Left lung (tissue), 10 donors: ENCODE measurements around the gene BIRC7. TPM values are rescaled to one million over a fixed set of nuclear protein-coding genes. Genes with fewer than 3 reads are reported as not detected.
"Not testable (repeated sequence)": the region's sequence is repeated elsewhere in the genome, so short reads cannot be mapped to it uniquely, and the experiment has no call there.

Experiments used
- ATAC-seq: fragments of 200-7000 bp; cut with Tn5 transposase; one replicate; pipeline ENCODE4 v1.9.1; 2020; ENCODE audit warnings: moderate library complexity
- DNase-seq, 4 donors: peaks; one replicate each; pipeline ENCODE4 v3.0.0-alpha.2; 2013 to 2020
- H3K27ac ChIP-seq, 2 donors: fragments of 200-600 bp; sonication (generic) in 1 of 2; one replicate each; pipeline versions ENCODE4 v1.5.0 to v1.8.0; 2020 to 2021
- H3K27me3 ChIP-seq, 2 donors: fragments of 200-600 bp; sonication (generic) in 1 of 2; one replicate each; pipeline versions ENCODE4 v1.5.0 to v1.8.0; 2020 to 2021
- H3K36me3 ChIP-seq, 2 donors: fragments of 200-600 bp; sonication (generic) in 1 of 2; one replicate each; pipeline versions ENCODE4 v1.5.0 to v1.8.0; 2020 to 2021
- H3K4me1 ChIP-seq, 2 donors: fragments of 200-600 bp; one replicate each; pipeline ENCODE4 v1.8.0; 2021
- H3K4me3 ChIP-seq, 2 donors: fragments of 200-600 bp; sonication (generic) in 1 of 2; one replicate each; pipeline versions ENCODE4 v1.5.0 to v1.8.0; 2020 to 2021; ENCODE audit warnings: mild to moderate bottlenecking in 1 of 2
- H3K9me3 ChIP-seq, 2 donors: fragments of 200-600 bp; sonication (generic) in 1 of 2; one replicate each; pipeline versions ENCODE4 v1.5.0 to v1.8.0; 2020 to 2021
- intact Hi-C, 2 donors: fragments of 100-400 bp; cut with DNase I; formaldehyde crosslinking; loops; one replicate each; pipeline versions ENCODE4 v1.11.2 to v1.14.2; 2022
- polyA plus RNA-seq, 6 donors: library from polyadenylated mRNA; unstranded; fragments of 120-200 nt; gene quantifications; one replicate each; pipeline ENCODE4 v1.2.1, GENCODE V29; 2013; ENCODE audit not compliant: insufficient read length in 6 of 6
- total RNA-seq, 2 donors: library from RNA; stranded (reverse); fragmentation: NEBNext Ultra II Directional; extraction: Animal tissue kit (Norgen Biotek cat#: 25700); gene quantifications; one replicate each; pipeline ENCODE4 v1.2.1, GENCODE V29; 2021
- TF ChIP-seq, protein P1 (sequence below), 2 donors: fragments of 200-600 bp; sonication (generic) in 1 of 2; IDR thresholded peaks; one replicate each; pipeline versions ENCODE4 v1.5.0 to v1.8.0; 2021; ENCODE audit warnings: antibody characterized with exemption in 2 of 2
- donor health status: DM: no; HTN: yes; CAD: no.
- donor health status: DM: no; HTN: no; CAD: no.

The BIRC7 gene
- total and polyA plus RNA-seq, 8 donors, result 0.24 to 0.64 (median 0.42) TPM; not detected in 4

DNA sequence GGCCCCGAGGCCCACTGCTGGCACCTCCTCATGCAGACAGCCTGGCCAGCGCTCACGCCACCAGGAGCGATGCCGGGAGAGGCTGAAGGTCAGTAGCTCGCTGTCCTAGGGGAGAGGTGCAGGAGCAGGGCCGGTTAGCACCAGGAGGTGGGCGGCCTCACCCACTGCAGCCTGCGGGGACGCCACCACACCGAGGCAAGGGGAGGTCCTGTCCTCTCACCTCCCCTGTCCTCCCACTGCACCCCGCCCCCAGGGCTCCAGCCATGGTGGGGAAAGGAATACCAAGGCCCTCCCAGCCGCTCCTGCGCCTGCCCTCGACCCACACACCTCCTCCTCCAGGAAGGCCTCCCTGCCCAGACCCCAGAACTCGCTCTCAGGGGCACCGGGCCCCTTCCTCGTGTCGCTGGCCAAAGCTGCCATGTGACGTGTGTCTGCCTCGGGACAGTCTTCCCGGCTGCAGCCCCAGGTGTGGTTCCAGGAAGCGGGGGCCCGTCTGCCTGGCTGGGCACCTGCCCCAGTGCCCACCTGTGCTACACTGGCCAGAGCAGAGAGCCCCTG is 12.0 kb downstream of the BIRC7 start:
- H3K36me3 ChIP-seq, result no peaks in the 10 kb centered on the region
- DNase-seq, result no peak
- no peak overlapping the region for H3K4me3 ChIP-seq
- peaks cover 12 to 96% of the 10 kb centered on the region in 2 donors for H3K27me3 ChIP-seq
- no peaks in the 10 kb centered on the region for H3K4me1 ChIP-seq
- no peak overlapping the region for H3K27ac ChIP-seq
- intact Hi-C loops, result no loop called here
- H3K9me3 ChIP-seq, result no peaks in the 10 kb centered on the region
- no peak for ATAC-seq
- TF ChIP-seq, protein P1, sequence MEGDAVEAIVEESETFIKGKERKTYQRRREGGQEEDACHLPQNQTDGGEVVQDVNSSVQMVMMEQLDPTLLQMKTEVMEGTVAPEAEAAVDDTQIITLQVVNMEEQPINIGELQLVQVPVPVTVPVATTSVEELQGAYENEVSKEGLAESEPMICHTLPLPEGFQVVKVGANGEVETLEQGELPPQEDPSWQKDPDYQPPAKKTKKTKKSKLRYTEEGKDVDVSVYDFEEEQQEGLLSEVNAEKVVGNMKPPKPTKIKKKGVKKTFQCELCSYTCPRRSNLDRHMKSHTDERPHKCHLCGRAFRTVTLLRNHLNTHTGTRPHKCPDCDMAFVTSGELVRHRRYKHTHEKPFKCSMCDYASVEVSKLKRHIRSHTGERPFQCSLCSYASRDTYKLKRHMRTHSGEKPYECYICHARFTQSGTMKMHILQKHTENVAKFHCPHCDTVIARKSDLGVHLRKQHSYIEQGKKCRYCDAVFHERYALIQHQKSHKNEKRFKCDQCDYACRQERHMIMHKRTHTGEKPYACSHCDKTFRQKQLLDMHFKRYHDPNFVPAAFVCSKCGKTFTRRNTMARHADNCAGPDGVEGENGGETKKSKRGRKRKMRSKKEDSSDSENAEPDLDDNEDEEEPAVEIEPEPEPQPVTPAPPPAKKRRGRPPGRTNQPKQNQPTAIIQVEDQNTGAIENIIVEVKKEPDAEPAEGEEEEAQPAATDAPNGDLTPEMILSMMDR (IDR thresholded peaks at IDR 0.05), result no peak

DNA sequence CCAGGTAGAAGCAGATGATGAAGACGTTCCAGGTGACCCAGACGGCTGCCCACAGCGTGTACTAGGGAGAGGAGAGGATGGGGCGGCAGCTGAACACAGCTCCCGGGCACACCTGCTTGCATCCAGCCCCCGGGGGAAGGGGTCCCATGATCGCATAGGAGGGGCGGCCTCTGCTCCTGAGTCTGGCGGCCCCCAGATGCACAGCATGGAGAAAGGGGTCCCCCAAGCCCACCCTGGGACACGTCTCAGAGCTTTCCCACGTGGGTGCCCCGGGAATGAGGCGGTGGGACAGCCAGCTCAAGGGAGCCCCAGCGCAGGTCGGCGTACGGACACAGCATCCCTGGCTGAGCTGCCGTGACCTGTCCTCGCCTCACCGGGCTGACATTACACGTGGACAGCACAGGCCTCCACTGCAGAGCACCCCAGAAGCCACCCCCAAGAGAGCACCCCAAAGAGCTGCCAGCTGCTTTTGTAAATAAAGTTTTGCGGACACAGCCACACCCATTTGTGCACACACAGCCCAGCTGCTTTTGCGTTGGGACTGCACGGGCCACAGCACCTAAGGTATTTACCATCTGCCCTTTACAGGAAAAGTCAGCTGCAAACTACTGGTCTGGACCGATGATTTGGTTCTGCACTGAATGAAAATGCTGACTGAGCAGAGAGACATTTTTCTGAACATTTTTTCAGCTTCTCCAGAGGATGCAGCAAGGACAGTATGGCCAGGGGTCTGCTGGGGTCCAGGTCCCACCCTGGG is 13.3 kb downstream of the BIRC7 start:
- no peaks in the 10 kb centered on the region for H3K9me3 ChIP-seq
- no peak overlapping the region for H3K27ac ChIP-seq
- no peak overlapping the region for H3K4me3 ChIP-seq
- TF ChIP-seq, protein P1 (IDR thresholded peaks at IDR 0.05), result no peak
- DNase-seq (no peak), ATAC-seq (no peak)
- intact Hi-C loops, result no loop called here
- H3K27me3 ChIP-seq, result peaks cover 25 to 99% of the 10 kb centered on the region in 2 donors
- peaks cover 0 to 9% of the 10 kb centered on the region in 2 donors for H3K4me1 ChIP-seq
- no peaks in the 10 kb centered on the region for H3K36me3 ChIP-seq

- TF ChIP-seq, protein P1 (IDR thresholded peaks at IDR 0.05), result no peak
- Histone ChIP-seq H3K4me3 (no peak overlapping the region), H3K27me3 (peaks cover 34 to 99% of the 10 kb centered on the region in 2 donors), H3K4me1 (peaks cover 0 to 11% of the 10 kb centered on the region in 2 donors), H3K27ac (no peak overlapping the region), H3K36me3 (no peaks in the 10 kb centered on the region), H3K9me3 (no peaks in the 10 kb centered on the region)
- intact Hi-C loops, result no loop called here
- DNase-seq, result no peak
- ATAC-seq, result no peak
Measured at GRCh38 chr20:63249891-63250290, 14.2 kb downstream of the BIRC7 start.

DNA sequence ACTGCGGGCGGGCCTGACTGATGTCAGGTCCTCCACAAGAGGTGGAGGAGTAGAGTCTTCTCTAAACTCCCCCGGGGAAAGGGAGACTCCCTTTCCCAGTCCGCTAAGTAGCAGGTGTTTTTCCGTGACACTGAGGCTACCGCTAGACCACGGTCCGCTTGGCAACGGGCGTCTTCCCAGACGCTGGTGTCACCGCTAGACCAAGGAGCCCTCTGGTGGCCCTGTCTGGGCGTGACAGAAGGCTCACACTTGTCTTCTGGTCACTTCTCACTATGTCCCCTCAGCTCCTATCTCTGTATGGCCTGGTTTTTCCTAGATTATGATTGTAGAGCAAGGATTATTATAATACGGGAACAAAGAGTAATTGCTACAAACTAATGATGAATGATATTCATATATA is 15.6 kb downstream of the BIRC7 start:
- H3K9me3 ChIP-seq, H3K36me3 ChIP-seq, H3K4me3 ChIP-seq, H3K27ac ChIP-seq, ATAC-seq, intact Hi-C loops, DNase-seq: not testable (repeated sequence)
- Histone ChIP-seq H3K27me3 (peaks cover 46 to 99% of the 10 kb centered on the region in 2 donors), H3K4me1 (peaks cover 0 to 11% of the 10 kb centered on the region in 2 donors)

DNA sequence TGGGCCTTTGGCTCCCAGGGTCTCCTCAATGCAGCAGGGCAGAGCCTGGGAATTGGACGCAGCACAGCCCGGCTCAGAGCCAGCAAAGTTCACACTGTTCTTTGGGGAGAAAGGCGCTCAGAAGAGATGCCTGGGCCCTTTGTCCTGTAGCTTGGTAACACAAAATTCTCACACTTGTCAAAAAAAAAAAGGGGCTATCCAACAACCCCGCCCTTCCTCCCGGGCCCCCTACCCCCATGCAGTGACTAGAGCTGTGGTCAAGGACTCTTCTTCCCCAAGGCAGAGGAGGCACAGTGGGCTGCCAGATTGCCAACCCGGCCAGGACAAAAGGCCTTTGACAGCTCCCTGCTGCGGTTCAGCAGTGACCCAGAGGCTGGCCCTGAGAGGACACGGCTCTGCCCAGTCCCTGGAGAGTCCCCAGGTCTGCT is 16.6 kb downstream of the BIRC7 start:
- TF ChIP-seq, protein P1 (IDR thresholded peaks at IDR 0.05), result no peak
- Histone ChIP-seq H3K4me3 (no peak overlapping the region), H3K27me3 (peaks cover 48 to 97% of the 10 kb centered on the region in 2 donors), H3K9me3 (no peaks in the 10 kb centered on the region), H3K27ac (no peak overlapping the region), H3K36me3 (no peaks in the 10 kb centered on the region), H3K4me1 (peaks cover 0 to 11% of the 10 kb centered on the region in 2 donors)
- DNase-seq, result no peak
- intact Hi-C loops, result no loop called here
- no peak for ATAC-seq
